HG03175 (cell line): ENCODE data around the gene PHOSPHO2.
"Not testable (repeated sequence)": the region's sequence is repeated elsewhere in the genome, so short reads cannot be mapped to it uniquely, and the experiment has no call there.

Source experiments
- ATAC-seq: cut with Tn5 transposase; IDR thresholded peaks from one replicate; pipeline ENCODE4 v1.9.1; 2021; ENCODE audit warnings: mild to moderate bottlenecking, moderate library complexity; ENCODE audit not compliant: unreplicated experiment

PHOSPHO2 gene

GRCh38 chr2:169683425-169684134 lies 10.7 kb upstream of the PHOSPHO2 start:
- ATAC-seq = no peak

DNA sequence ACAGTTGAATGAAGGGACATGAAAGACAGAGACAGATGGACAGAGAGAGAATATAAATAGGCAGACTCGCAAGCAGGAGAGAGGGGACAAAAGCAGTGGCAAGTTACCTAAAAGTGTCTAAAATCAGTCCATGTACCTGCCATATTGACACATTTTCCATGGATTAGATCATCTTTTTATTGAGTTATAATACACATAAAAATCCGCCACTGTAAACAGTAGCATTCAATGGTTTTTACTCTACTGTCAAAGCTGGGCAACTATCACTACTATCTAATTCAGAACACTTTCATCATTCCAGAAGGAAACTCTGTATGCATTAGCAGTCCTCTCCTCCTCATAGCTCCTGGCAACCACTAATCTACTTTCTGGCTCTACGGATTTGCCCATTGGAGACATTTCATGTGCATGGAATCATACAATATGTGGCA lies 10.1 kb upstream of the PHOSPHO2 start:
- no peak for ATAC-seq

GRCh38 chr2:169684712-169685111 lies 9.6 kb upstream of the PHOSPHO2 start:
- ATAC-seq = not testable (repeated sequence)

- not testable (repeated sequence) for ATAC-seq
Observed at GRCh38 chr2:169686825-169687224, 7.4 kb upstream of the PHOSPHO2 start.

DNA sequence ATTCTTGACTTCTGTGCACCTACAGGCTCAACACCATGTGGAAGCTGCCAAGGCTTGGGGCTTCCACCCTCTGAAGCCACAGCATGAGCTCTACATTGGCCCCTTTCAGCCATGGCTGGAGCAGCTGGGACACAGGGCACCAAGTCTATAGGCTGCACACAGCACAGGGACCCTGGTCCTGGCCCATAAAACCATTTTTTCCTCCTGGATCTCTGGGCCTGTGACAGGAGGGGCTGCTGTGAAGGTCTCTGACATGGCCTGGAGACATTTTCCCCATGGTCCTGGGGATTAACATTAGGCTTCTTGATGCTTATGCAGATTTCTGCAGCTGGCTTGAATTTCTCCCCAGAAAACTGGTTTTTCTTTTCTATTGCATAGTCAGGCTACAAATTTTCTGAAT lies 6.3 kb upstream of the PHOSPHO2 start:
- not testable (repeated sequence) for ATAC-seq

GRCh38 chr2:169690958-169691357 lies 3.3 kb upstream of the PHOSPHO2 start:
- no peak for ATAC-seq

GRCh38 chr2:169692718-169693117 lies 1.6 kb upstream of the PHOSPHO2 start:
- no peak for ATAC-seq

DNA sequence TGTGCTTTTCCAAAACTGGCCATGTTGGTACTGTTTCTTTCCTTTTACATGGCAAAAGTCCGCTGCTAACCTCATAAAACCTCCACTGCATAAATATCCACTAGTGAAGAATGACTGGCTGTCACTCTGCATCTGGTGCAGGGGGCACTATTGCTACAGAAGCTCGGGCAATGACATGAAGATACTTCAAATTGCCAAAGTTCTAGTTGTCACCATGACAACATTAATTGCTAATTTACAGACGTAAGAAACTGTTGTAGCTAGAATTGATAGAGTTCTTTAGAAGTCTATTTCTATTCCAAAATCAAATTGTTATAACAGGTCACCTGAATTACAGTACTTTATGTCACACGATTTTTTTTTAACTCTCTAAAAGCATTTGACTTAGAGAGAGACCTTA lies 909 bp upstream of the PHOSPHO2 start:
- no peak for ATAC-seq

- ATAC-seq = no peak
Observed at GRCh38 chr2:169694894-169695260, 608 bp downstream of the PHOSPHO2 start.

- ATAC-seq = no peak
Observed at GRCh38 chr2:169696381-169696780, 2.1 kb downstream of the PHOSPHO2 start.

GRCh38 chr2:169699173-169699572 lies 4.9 kb downstream of the PHOSPHO2 start:
- not testable (repeated sequence) for ATAC-seq

- ATAC-seq = no peak
Observed at GRCh38 chr2:169702996-169703395, 8.7 kb downstream of the PHOSPHO2 start.

DNA sequence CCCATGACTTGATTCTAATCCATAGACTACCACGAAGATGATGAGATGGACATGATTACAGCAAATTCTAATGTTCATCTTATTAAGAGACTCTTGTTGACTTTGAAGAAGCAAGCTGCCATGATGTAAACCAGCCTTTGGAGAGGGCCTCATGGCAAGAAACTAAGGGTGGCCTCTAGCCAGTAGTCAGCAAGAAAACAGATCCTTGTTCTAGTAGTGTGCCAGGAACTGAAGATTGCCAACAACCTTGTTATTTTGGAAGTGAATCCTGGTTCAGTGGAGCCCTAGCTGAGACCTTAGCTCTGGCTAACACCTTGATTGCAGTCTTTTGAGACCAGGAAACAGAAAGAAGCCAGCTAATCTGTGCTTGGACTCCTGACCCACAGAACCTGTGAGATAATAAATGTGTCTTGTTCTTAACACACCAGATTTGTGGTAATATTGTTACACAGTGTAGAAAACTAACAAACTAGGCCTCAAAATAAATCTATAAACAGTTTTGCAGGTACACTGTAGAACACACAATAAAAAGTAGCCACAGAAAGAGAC lies 10.0 kb downstream of the PHOSPHO2 start:
- no peak for ATAC-seq

- ATAC-seq = no peak
Observed at GRCh38 chr2:169705927-169706326, 11.7 kb downstream of the PHOSPHO2 start.

- ATAC-seq = no peak
Observed at GRCh38 chr2:169707626-169708025, 13.4 kb downstream of the PHOSPHO2 start.

DNA sequence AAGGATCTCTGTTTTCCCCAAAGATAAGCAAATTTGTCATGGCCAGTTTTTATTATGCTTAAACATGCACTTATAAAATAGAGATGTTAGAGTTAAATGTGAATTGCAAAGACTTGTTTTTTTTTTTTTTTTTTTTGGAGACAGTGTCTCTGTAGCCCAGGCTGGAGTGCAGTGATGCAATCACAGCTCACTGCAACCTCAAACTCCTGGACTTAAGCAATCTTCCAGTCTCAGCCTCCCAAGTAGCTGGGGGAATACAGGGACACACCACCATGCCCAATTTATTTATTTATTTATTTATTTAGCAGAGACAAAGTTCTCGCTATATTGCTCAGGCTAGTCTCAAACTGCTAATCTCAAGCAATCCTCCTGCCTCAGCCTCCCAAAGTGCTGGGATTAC lies 15.1 kb downstream of the PHOSPHO2 start:
- ATAC-seq = no peak

DNA sequence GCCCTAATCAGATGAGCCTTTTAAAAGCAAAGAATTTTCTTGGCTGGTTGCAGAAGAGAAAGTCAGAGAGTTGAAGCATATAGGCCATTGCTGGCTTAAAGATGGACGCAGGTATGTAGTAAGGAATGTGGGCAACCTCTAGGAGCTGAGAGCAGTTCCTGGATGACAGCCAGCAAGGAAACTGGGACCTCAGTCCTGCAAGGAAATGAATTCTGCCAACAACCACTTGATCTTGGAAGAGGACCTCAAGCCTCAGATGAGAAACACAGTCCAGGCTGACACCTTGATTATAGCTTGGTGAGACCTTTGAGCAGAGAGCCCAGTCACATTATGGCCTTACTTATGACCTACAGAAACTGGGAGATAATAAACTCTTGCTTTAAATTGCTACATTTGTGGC lies 15.7 kb downstream of the PHOSPHO2 start:
- ATAC-seq = no peak

DNA sequence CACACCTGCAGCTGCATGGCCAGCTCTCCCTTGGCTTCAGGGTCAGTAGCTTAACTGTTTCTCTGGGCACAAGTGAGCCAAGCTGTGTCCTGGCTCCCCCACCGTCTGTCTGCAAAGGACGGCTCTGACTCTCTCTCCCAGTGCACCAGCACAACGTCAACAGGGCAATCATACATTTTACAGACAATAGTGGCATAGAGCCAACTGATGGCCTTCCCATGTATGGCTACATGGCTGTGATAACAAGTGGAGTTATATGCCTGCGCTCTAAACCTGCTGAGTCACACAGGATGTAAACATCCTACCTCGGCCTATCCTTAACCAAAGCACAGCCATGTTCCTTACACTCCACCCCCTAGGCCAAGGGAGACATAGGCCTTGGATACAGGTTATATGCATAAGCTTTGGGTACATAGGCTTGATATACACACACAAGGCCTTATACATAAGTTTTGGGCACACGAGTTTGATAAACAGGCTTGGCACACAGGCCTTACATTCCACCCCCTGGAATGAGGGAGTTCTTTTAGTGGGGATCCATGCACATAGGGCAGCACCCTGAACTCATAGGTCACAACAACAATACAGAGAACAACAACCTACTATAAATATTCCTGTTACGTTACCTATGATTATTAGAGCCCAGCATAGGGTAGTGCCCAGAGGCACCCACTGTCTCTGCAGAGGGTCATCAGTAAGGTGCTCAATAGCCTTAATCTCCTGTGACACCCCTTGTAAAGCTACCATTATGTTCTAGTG lies 17.7 kb downstream of the PHOSPHO2 start:
- ATAC-seq = no peak

DNA sequence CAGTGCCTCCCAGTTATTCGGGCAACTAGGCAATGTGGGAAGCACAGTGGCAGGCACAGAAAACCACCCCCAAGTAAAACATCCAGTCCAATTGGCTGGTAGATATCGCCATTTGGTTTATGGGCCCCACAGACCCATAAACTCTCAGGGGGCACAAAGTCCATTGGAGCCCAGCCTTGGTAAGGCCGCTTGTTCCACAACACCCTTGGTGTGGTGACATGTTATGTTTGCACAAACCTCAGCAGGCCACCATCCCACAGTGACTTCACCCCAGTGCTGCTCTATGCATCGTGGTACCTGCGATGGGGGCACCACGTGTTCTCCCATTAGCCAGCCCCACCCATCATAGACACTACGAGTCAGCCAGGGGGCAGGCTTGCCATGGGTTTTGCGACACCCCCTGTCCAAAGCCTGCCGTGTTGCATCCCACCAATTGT lies 18.5 kb downstream of the PHOSPHO2 start:
- no peak for ATAC-seq

DNA sequence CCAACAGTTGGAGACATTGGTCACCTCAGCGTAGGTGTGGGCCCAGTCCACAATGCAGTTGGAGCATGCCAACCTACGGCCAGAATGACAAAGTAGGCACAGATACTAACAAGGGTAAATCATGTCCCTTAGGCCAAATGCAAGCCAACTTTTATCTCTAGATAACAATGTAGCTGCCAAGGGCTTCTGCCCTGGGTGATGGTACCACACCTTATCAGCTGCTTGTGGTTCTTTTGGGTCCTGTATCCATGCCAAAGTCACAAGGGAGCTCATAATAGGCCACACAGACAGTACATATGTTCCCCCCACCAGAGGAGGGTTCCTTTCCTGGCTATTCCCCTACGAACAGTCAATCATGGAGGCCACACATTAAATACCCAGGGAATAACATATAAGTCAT lies 19.1 kb downstream of the PHOSPHO2 start:
- no peak for ATAC-seq

DNA sequence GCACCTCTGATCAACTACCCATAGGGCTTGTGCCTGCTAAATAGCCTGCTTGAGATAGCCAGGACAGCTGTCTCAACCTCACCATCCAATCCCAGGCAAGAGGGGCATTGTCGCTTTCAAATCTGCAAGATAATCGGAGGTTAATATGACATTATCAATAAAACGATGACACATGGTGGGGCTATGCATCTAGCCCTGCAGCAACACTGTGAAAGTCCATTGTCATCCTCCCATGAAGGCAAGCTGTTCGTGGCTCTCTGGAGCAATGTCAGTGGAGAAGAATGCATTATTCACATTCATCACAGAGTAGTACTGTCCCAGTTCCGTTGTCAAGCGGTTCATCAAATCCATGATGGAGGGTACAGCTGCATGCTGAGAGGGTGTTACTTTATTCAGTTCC lies 20.4 kb downstream of the PHOSPHO2 start:
- ATAC-seq = no peak
